IMR-90 (cell line): ENCODE measurements around the gene CLSTN3. TPM values are rescaled to one million over a fixed set of nuclear protein-coding genes. Genes with fewer than 3 reads are reported as not detected.

Experiments
- ATAC-seq: fragments of 200-7000 bp; cut with Tn5 transposase; 2 replicates; pipeline ENCODE4 v1.9.1; 2020; ENCODE audit warnings: low read depth, mild to moderate bottlenecking, moderate library complexity
- BruUV-seq: library from RNA; stranded (reverse); fragments of 400-500 nt; replicated peaks from 2 replicates; lab custom pipeline; 2021; lab: Mats Ljungman, UMichigan
- CTCF ChIA-PET: fragments of 300-600 bp; formaldehyde crosslinking; extraction: SDS; loops from one replicate; lab custom pipeline; 2021; ENCODE audit warnings: antibody characterized with exemption; lab: Yijun Ruan, JAX
- POLR2A ChIA-PET: fragments of 300-600 bp; sonication (Branson Sonifier 250); formaldehyde crosslinking; loops from one replicate; lab custom pipeline; 2022; ENCODE audit warnings: antibody characterized with exemption; ENCODE audit not compliant: unreplicated experiment; lab: Charles Lee
- DNase-seq: peaks from one replicate; pipeline ENCODE4 v3.0.0; 2013
- H2AFZ ChIP-seq: replicated peaks from 2 replicates; pipeline ENCODE3; 2013; ENCODE audit warnings: low read length, mild to moderate bottlenecking; ENCODE audit not compliant: poor library complexity
- H2AK5ac ChIP-seq: 2 replicates; pipeline ENCODE4 v1.6.1; 2013; ENCODE audit warnings: low read depth, low read length, inconsistent platforms
- H2AK9ac ChIP-seq: replicated peaks from 2 replicates; pipeline ENCODE3; 2013; ENCODE audit warnings: mild to moderate bottlenecking, low read depth, low read length, moderate library complexity; ENCODE audit not compliant: poor library complexity
- H2BK120ac ChIP-seq: 2 replicates; pipeline ENCODE4 v1.6.1; 2013; ENCODE audit warnings: low read depth, low read length, inconsistent platforms
- H2BK15ac ChIP-seq: 3 replicates; pipeline ENCODE4 v1.6.1; 2013; ENCODE audit warnings: low read depth, low read length, inconsistent platforms
- H2BK20ac ChIP-seq: 2 replicates; pipeline ENCODE4 v1.6.1; 2013; ENCODE audit warnings: low read depth, mild to moderate bottlenecking, inconsistent platforms, low read length, moderate library complexity
- H2BK5ac ChIP-seq: 2 replicates; pipeline ENCODE4 v1.6.1; 2013; ENCODE audit warnings: mild to moderate bottlenecking, low read depth, low read length, inconsistent platforms; ENCODE audit not compliant: poor library complexity, severe bottlenecking
- H3K14ac ChIP-seq: replicated peaks from 2 replicates; pipeline ENCODE4 v1.6.1; 2013; ENCODE audit warnings: low read depth, low read length, inconsistent platforms
- H3K18ac ChIP-seq: 2 replicates; pipeline ENCODE4 v1.6.1; 2013; ENCODE audit warnings: low read depth, low read length, control low read depth
- H3K23ac ChIP-seq: 2 replicates; pipeline ENCODE4 v1.6.1; 2013; ENCODE audit warnings: low read depth, low read length, inconsistent platforms
- H3K27ac ChIP-seq: 2 replicates; pipeline ENCODE4 v1.5.1; 2013; ENCODE audit warnings: mild to moderate bottlenecking, control low read depth, low read length; ENCODE audit not compliant: insufficient read depth
- H3K27me3 ChIP-seq: 2 replicates; pipeline ENCODE4 v1.6.1; 2013; ENCODE audit warnings: low read length; ENCODE audit not compliant: control insufficient read depth, insufficient read depth
- H3K36me3 ChIP-seq: 2 replicates; pipeline ENCODE4 v1.6.1; 2013; ENCODE audit warnings: low read length, mixed read lengths; ENCODE audit not compliant: control insufficient read depth, insufficient read depth
- H3K4ac ChIP-seq: 2 replicates; pipeline ENCODE4 v1.6.1; 2013; ENCODE audit warnings: low read depth, low read length, inconsistent platforms
- H3K4me1 ChIP-seq: 2 replicates; pipeline ENCODE4 v1.6.1; 2013; ENCODE audit warnings: low read length, mixed read lengths; ENCODE audit not compliant: control insufficient read depth, insufficient read depth
- H3K4me2 ChIP-seq: 2 replicates; pipeline ENCODE4 v1.6.1; 2013; ENCODE audit warnings: low read depth, mild to moderate bottlenecking, control low read depth, low read length, moderate library complexity
- H3K4me3 ChIP-seq: 2 replicates; pipeline ENCODE4 v1.5.1; 2013; ENCODE audit warnings: low read depth, mild to moderate bottlenecking, control low read depth, low read length, moderate library complexity; ENCODE audit not compliant: insufficient read depth
- H3K56ac ChIP-seq: 2 replicates; pipeline ENCODE4 v1.6.1; 2013; ENCODE audit warnings: low read length, inconsistent platforms; ENCODE audit not compliant: insufficient read depth; ENCODE audit errors: extremely low read depth
- H3K79me1 ChIP-seq, 2 experiments: 2 replicates each; pipeline ENCODE4 v1.6.1; 2013; ENCODE audit warnings: low read length in 2 of 2, inconsistent platforms in 1 of 2, low read depth in 1 of 2
- H3K9ac ChIP-seq: 2 replicates; pipeline ENCODE4 v1.6.1; 2013; ENCODE audit warnings: low read depth, low read length, control low read depth
- H3K9me1 ChIP-seq: 2 replicates; pipeline ENCODE4 v1.6.1; 2013; ENCODE audit warnings: low read length, inconsistent platforms; ENCODE audit not compliant: insufficient read depth
- H3K9me3 ChIP-seq: 2 replicates; pipeline ENCODE4 v1.6.1; 2013; ENCODE audit warnings: low read length; ENCODE audit not compliant: control insufficient read depth, insufficient read depth
- H4K20me1 ChIP-seq: 2 replicates; pipeline ENCODE4 v1.6.1; 2013; ENCODE audit warnings: low read length, inconsistent platforms; ENCODE audit not compliant: insufficient read depth
- H4K5ac ChIP-seq: 2 replicates; pipeline ENCODE4 v1.6.1; 2013; ENCODE audit warnings: mild to moderate bottlenecking, low read depth, low read length, control low read depth
- H4K8ac ChIP-seq, 2 experiments: 2 replicates each; pipeline ENCODE4 v1.6.1; 2013; ENCODE audit warnings: low read depth in 2 of 2, low read length in 2 of 2, control low read depth in 1 of 2, inconsistent platforms in 1 of 2
- H4K91ac ChIP-seq: 2 replicates; pipeline ENCODE4 v1.6.1; 2013; ENCODE audit warnings: low read depth, low read length, inconsistent platforms; ENCODE audit not compliant: insufficient read depth
- BHLHE40 ChIP-seq: fragments of 150-350 bp; IDR thresholded peaks from 2 replicates; pipeline ENCODE4 v1.6.1; 2016; ENCODE audit warnings: mild to moderate bottlenecking, low read depth, low read length
- NFE2L2 ChIP-seq: fragments of 150-350 bp; IDR thresholded peaks from 2 replicates; pipeline ENCODE4 v1.6.1; 2016; ENCODE audit warnings: low read depth, mild to moderate bottlenecking, low read length
- RFX5 ChIP-seq: IDR thresholded peaks from 2 replicates; pipeline ENCODE4 v1.8.0; 2012; ENCODE audit warnings: low read depth, mild to moderate bottlenecking, low read length, moderate library complexity
- WGBS, 2 experiments: methylation state at CpG; one replicate each; pipeline versions ENCODE4 v1.1.5 to v1.1.7; 2013; ENCODE audit warnings: missing lambda C conversion rate in 2 of 2; ENCODE audit not compliant: insufficient read length in 1 of 2; ENCODE audit errors: extremely low coverage in 2 of 2; 5-methylcytosine and 5-hydroxymethylcytosine counted together
- dilution Hi-C: fragments of 300-500 bp; cut with HindIII; formaldehyde crosslinking; loops from one replicate; pipeline ENCODE4 v1.14.3; 2018; ENCODE audit warnings: low sequenced_read_pairs; ENCODE audit not compliant: unreplicated experiment
- in situ Hi-C: fragments of 300-500 bp; cut with MboI; formaldehyde crosslinking; loops from 3 replicates; pipeline ENCODE4 v1.14.3; 2019; ENCODE audit warnings: low sequenced_read_pairs, inconsistent platforms, mixed read lengths
- intact Hi-C: fragments of 100-400 bp; cut with micrococcal nuclease; formaldehyde crosslinking; loops from 2 replicates; pipeline ENCODE4 v1.10.0; 2022
- polyA plus RNA-seq, 3 experiments: library from polyadenylated mRNA; depleted of rRNA; stranded (reverse); fragments of >200 nt; gene quantifications; 2 replicates each; pipeline ENCODE4 v1.2.3, GENCODE V29; 2012; ENCODE audit warnings: low replicate concordance in 1 of 3
- total RNA-seq: library from RNA; depleted of rRNA; stranded (reverse); fragments of >200 nt; gene quantifications from 2 replicates; pipeline ENCODE4 v1.2.3, GENCODE V29; 2012

Gene CLSTN3
- total and polyA plus RNA-seq, 2 of the 4 experiments (the other 2 are of a cell fraction), result 4.1 to 16.4 TPM

- H2AK5ac ChIP-seq, result no peak overlapping the region
- no peaks in the 10 kb centered on the region for H4K20me1 ChIP-seq
- H3K23ac ChIP-seq, result no peak overlapping the region
- no peak overlapping the region for H4K5ac ChIP-seq
- ATAC-seq, result no peak
- no peak overlapping the region for H3K4ac ChIP-seq
- H2AFZ ChIP-seq, result no peak overlapping the region
- H3K27me3 ChIP-seq, result no peaks in the 10 kb centered on the region
- H2BK5ac ChIP-seq, result no peak overlapping the region
- BruUV-seq, result no TSS peak
- no peak overlapping the region for H3K4me2 ChIP-seq
- no peak overlapping the region for H4K8ac ChIP-seq
- no peak overlapping the region for H2BK20ac ChIP-seq
- no peak overlapping the region for H2BK15ac ChIP-seq
- H2BK120ac ChIP-seq, result no peak overlapping the region
- no peak overlapping the region for H4K91ac ChIP-seq
- POLR2A ChIA-PET, result no interaction called here
- TF ChIP-seq RFX5 (no peak), NFE2L2 (no peak), BHLHE40 (no peak)
- CTCF ChIA-PET, result no interaction called here
- no peak overlapping the region for H3K18ac ChIP-seq
- intact Hi-C loops, result no loop called here
- 60% methylated on average over 1 of the region's 5 CpGs; no CpG with 5 or more reads in 1 of the 2 experiments for WGBS, 2 experiments
- no peaks in the 10 kb centered on the region for H3K79me1 ChIP-seq
- in situ Hi-C loops, result no loop called here
- no peak overlapping the region for H3K27ac ChIP-seq
- no peaks in the 10 kb centered on the region for H3K4me1 ChIP-seq
- H3K9ac ChIP-seq, result no peak overlapping the region
- dilution Hi-C loops, result no loop called here
- no peak for DNase-seq
- H3K9me1 ChIP-seq, result no peaks in the 10 kb centered on the region
- no peak overlapping the region for H3K4me3 ChIP-seq
- no peaks in the 10 kb centered on the region for H3K9me3 ChIP-seq
- peaks cover 33% of the 10 kb centered on the region for H3K36me3 ChIP-seq
- no peak overlapping the region for H2AK9ac ChIP-seq
- H3K56ac ChIP-seq, result no peak overlapping the region
- no peak overlapping the region for H3K14ac ChIP-seq
These were observed 10.0 kb upstream of the CLSTN3 start for GRCh38 chr12:7120166-7120565.
